BJ (cell line): Measurements from ENCODE around the gene CCIN. TPM values are rescaled to one million over a fixed set of nuclear protein-coding genes. Genes with fewer than 3 reads are reported as not detected.
A peak's percentile ranks its signal among the peaks of the same experiment; 100 is the strongest.

Experiments used
- CTCF ChIA-PET: fragments of 350-600 bp; formaldehyde crosslinking; extraction: SDS; loops from one replicate; lab custom pipeline; 2021; ENCODE audit warnings: antibody characterized with exemption, inconsistent platforms; lab: Yijun Ruan, JAX
- POLR2A ChIA-PET: fragments of 300-600 bp; sonication (Branson Sonifier 250); formaldehyde crosslinking; extraction: SDS; loops from one replicate; lab custom pipeline; 2021; ENCODE audit warnings: antibody characterized with exemption; lab: Charles Lee
- DNase-seq: peaks from one replicate; pipeline ENCODE4 v3.0.0-alpha.2; 2011; ENCODE audit warnings: low read depth
- H3K27me3 ChIP-seq: 2 replicates; pipeline ENCODE4 v1.6.0; 2011; ENCODE audit warnings: low read length; ENCODE audit not compliant: control insufficient read depth, insufficient read depth
- H3K36me3 ChIP-seq: 2 replicates; pipeline ENCODE4 v1.5.1; 2011; ENCODE audit warnings: low read length; ENCODE audit not compliant: control insufficient read depth, insufficient read depth
- H3K4me3 ChIP-seq: 2 replicates; pipeline ENCODE4 v1.5.1; 2011; ENCODE audit warnings: low read depth, mild to moderate bottlenecking, control low read depth, low read length
- CTCF ChIP-seq: IDR thresholded peaks from 2 replicates; pipeline ENCODE4 v1.5.1; 2011; ENCODE audit warnings: low read depth, mild to moderate bottlenecking, control low read depth, inconsistent platforms, low read length, moderate library complexity; ENCODE audit not compliant: insufficient read depth
- polyA plus RNA-seq: library from polyadenylated mRNA; depleted of rRNA; stranded (reverse); fragments of >200 nt; gene quantifications from 2 replicates; pipeline ENCODE4 v1.2.3, GENCODE V29; 2011

The CCIN gene
- polyA plus RNA-seq, 1 experiment, result 1.7 TPM

GRCh38 chr9:36163049-36163785 is 6.0 kb upstream of the CCIN start:
- ChIA-PET CTCF (interaction anchor here (0.9 to 7.4 kb wide), 9 partner anchors 9 to 228 kb away, joined by 3 to 77 read pairs (median 7); partner anchors contain the start of genes CLTA and GLIPR2), POLR2A (interaction anchor here (0.6 kb wide), 2 partner anchors 12 to 117 kb away, joined by 3 to 4 read pairs; no protein-coding TSS in a partner anchor)

GRCh38 chr9:36163786-36164170 is 5.4 kb upstream of the CCIN start:
- DNase-seq, result no peak
- ChIA-PET POLR2A (interaction anchor here (0.6 to 0.8 kb wide), 3 partner anchors 13 to 120 kb away, joined by 3 to 4 read pairs (median 4); no protein-coding TSS in a partner anchor), CTCF (interaction anchor here (0.7 to 7.4 kb wide), 12 partner anchors 9 to 229 kb away, joined by 3 to 77 read pairs (median 6); partner anchors contain the start of genes CLTA and GLIPR2)
- H3K36me3 ChIP-seq, result no peaks in the 10 kb centered on the region; the same call in 1 of the 2 replicates
- TF ChIP-seq CTCF, result no peak
- H3K4me3 ChIP-seq, result no peak overlapping the region
- no peaks in the 10 kb centered on the region for H3K27me3 ChIP-seq

More at GRCh38 chr9:36163049-36163785, 6.0 kb upstream of the CCIN start:
- no peaks in the 10 kb centered on the region; the same call in 1 of the 2 replicates for H3K36me3 ChIP-seq
- no peak for TF ChIP-seq CTCF
- no peak overlapping the region for H3K4me3 ChIP-seq
- no peaks in the 10 kb centered on the region for H3K27me3 ChIP-seq
- DNase-seq, result no peak

DNA sequence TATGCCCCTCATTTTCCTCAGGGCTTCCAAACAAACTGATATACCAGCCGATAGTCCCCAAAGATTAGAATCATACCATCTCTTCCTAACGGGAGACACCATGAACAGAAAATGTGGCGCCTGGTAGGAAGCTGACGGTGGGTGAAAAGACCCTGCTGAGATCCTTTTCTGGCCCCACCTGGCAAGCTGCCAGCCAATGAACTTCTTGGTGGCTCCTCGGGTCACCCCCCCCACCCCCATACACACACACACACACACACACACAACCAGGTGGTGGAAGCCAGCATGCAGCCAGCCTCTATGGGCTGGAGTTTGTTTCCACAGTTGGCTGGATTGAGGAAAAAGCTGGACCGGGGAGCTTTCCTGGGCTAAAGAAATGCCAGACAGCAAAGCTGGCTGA is 4.8 kb upstream of the CCIN start:
- ChIA-PET POLR2A (interaction anchor here (0.8 kb wide), 1 partner anchor 121 kb away, joined by 4 read pairs; no protein-coding TSS in a partner anchor), CTCF (interaction anchor here (0.6 to 7.4 kb wide), 14 partner anchors 9 to 230 kb away, joined by 3 to 77 read pairs (median 4); partner anchors contain the start of genes CLTA and GLIPR2)
- Histone ChIP-seq H3K36me3 (no peaks in the 10 kb centered on the region; the same call in 1 of the 2 replicates), H3K27me3 (no peaks in the 10 kb centered on the region), H3K4me3 (no peak overlapping the region)
- no peak for DNase-seq
- TF ChIP-seq CTCF, result no peak

DNA sequence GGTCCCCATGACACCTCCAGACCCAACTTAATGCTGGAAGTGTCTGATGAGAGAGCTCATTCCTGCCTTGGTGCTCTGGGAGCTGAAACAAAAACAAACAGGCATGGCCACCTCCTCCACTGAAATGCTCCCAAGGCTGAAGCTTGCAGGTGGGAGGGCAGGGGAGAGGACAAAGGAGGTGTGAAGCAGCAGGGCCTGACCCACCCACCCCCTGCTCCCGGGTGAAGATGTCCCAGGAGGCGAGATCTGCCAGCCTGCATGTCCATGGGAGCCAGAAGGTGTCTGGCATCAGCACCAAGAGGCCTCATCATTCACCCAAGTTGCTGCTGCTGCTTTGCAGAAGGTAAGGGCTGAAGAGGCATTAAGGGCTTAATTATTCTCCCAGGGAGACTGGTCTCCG is 4.2 kb upstream of the CCIN start:
- no peaks in the 10 kb centered on the region; the same call in 1 of the 2 replicates for H3K36me3 ChIP-seq
- TF ChIP-seq CTCF, result no peak
- ChIA-PET POLR2A (no interaction called here), CTCF (interaction anchor here (0.6 to 7.4 kb wide), 15 partner anchors 8 to 210 kb away, joined by 3 to 77 read pairs (median 7); partner anchors contain the start of genes CLTA and GLIPR2)
- DNase-seq, result no peak
- H3K27me3 ChIP-seq, result no peaks in the 10 kb centered on the region
- H3K4me3 ChIP-seq, result no peak overlapping the region

GRCh38 chr9:36165826-36166167 is 3.4 kb upstream of the CCIN start:
- ChIA-PET CTCF (interaction anchor here (0.6 to 7.4 kb wide), 27 partner anchors 9 to 261 kb away, joined by 3 to 77 read pairs (median 4); partner anchors contain the start of genes CLTA and GLIPR2), POLR2A (interaction anchor here (0.6 to 0.7 kb wide), 2 partner anchors 30 to 169 kb away, joined by 3 to 9 read pairs; no protein-coding TSS in a partner anchor)
- no peak for DNase-seq
- Histone ChIP-seq H3K4me3 (peak overlapping the region; percentile 57), H3K27me3 (no peaks in the 10 kb centered on the region), H3K36me3 (no peaks in the 10 kb centered on the region; the same call in 1 of the 2 replicates)
- no peak for TF ChIP-seq CTCF
